Loucy (cell line): ENCODE measurements around the gene PTCHD4.

Source experiments
- CTCF ChIP-seq: fragments of 200-600 bp; sonication (generic); conservative IDR thresholded peaks from 2 replicates; pipeline ENCODE4 v1.5.1; 2014; ENCODE audit warnings: mild to moderate bottlenecking, antibody characterized with exemption, low read length
- EZH2phosphoT487 ChIP-seq: fragments of 200-600 bp; IDR thresholded peaks from 2 replicates; pipeline ENCODE4 v1.6.1; 2018; ENCODE audit warnings: antibody characterized with exemption, mild to moderate bottlenecking, moderate library complexity, borderline replicate concordance

GRCh38 chr6:48135323-48136084 is 24.5 kb upstream of the PTCHD4 start:
- TF ChIP-seq CTCF: no peak
- no peak for TF ChIP-seq EZH2phosphoT487
